Astrocyte of the spinal cord (primary cell): Measurements from ENCODE around the gene RGS13.

Experiments
- DNase-seq: peaks from one replicate; pipeline ENCODE4 v3.0.0; 2011; ENCODE audit warnings: low read depth, low spot score
- H3K4me3 ChIP-seq: 2 replicates; pipeline ENCODE4 v1.5.1; 2011; ENCODE audit warnings: low read depth, mild to moderate bottlenecking, low read length, moderate library complexity
- in situ Hi-C: cut with HindIII; loops from 2 replicates; pipeline ENCODE4 v1.10.0; 2017; ENCODE audit warnings: low sequenced_read_pairs
- TF ChIP-seq, protein P1 (sequence below): IDR thresholded peaks from 2 replicates; pipeline ENCODE4 v1.5.1; 2012; ENCODE audit warnings: low read depth, mild to moderate bottlenecking, low read length, inconsistent platforms

The RGS13 gene

DNA sequence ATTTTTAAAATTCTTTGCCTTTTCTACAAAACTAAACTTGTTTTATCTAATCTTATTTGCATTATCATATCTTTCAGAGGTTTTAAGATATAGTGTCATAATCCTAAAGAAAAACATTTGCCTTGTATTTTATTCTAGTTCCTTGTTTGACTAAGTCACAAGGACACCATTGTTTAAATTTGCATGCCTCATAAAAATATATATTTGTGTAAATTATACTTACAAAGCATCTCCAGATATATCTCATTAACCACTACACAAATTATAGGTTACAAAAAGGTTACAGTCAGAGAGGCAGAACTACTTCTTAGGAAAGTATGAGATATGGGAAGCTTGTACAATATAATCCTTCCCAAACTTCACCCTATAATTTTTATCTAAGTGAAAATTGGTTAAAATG lies 4.2 kb upstream of the RGS13 start:
- in situ Hi-C loops = no loop called here
- no peak for DNase-seq
- TF ChIP-seq, protein P1, sequence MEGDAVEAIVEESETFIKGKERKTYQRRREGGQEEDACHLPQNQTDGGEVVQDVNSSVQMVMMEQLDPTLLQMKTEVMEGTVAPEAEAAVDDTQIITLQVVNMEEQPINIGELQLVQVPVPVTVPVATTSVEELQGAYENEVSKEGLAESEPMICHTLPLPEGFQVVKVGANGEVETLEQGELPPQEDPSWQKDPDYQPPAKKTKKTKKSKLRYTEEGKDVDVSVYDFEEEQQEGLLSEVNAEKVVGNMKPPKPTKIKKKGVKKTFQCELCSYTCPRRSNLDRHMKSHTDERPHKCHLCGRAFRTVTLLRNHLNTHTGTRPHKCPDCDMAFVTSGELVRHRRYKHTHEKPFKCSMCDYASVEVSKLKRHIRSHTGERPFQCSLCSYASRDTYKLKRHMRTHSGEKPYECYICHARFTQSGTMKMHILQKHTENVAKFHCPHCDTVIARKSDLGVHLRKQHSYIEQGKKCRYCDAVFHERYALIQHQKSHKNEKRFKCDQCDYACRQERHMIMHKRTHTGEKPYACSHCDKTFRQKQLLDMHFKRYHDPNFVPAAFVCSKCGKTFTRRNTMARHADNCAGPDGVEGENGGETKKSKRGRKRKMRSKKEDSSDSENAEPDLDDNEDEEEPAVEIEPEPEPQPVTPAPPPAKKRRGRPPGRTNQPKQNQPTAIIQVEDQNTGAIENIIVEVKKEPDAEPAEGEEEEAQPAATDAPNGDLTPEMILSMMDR = no peak
- no peak overlapping the region for H3K4me3 ChIP-seq

DNA sequence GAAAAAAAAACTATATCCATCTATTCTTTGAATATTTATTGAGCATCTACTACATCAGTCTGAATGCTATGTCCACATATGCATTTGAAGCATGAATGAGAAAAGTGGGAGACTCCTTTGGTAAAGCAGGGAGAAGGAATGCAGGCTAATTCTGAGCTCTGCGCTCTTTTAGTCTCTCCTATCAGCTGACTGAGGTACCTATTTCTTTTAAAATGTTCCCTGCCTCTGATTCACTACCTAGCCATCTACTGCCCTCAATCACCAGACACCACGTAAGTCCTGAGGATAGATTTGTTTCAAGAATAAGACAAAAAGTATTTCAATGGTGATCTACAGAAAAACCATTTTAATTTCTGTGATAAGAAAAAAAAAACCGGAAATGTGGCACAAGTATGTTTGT lies 3.8 kb upstream of the RGS13 start:
- no peak for DNase-seq
- in situ Hi-C loops = no loop called here
- no peak overlapping the region for H3K4me3 ChIP-seq
- TF ChIP-seq, protein P1 = no peak

DNA sequence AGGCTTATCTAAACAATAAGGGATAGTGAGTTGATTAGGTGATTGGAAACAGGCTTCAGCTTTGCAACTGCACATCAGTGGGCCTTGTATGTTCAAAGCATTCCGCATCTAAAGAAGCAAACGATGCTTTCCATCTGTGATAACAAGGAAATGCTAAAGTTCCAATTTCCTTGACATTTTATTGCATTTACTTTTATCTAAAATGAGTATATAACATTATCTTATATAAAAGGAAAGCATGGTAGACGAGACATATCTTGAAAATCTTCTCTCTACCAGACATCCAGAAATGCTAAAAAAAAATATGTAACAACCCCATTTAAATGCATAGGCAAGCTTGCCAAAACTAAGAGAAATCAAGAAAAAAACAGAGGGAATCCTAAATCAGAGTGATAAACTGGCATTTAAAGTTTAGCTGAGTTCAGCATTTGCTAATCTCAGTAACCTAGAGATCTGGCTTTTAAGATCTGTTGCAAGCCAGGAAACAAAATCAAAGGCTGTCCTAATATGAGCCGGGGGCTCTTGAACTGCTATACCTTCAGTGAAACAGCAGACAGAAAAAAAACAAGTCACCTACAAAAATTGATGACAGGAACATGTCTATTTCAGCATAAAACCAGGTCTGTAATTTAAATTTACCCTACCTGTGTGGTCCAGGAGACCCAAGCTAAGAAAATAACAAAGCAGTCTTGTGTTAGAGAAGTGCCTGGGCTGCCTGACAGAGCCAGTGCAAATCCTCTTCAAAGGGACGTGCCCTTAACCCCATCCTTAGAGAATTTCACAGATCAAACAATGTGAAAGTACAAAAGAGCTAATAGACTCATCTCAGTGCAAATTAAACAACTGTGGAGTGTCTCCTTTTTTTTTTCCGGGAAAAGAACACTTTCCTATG lies 3.1 kb upstream of the RGS13 start:
- H3K4me3 ChIP-seq = no peak overlapping the region

DNA sequence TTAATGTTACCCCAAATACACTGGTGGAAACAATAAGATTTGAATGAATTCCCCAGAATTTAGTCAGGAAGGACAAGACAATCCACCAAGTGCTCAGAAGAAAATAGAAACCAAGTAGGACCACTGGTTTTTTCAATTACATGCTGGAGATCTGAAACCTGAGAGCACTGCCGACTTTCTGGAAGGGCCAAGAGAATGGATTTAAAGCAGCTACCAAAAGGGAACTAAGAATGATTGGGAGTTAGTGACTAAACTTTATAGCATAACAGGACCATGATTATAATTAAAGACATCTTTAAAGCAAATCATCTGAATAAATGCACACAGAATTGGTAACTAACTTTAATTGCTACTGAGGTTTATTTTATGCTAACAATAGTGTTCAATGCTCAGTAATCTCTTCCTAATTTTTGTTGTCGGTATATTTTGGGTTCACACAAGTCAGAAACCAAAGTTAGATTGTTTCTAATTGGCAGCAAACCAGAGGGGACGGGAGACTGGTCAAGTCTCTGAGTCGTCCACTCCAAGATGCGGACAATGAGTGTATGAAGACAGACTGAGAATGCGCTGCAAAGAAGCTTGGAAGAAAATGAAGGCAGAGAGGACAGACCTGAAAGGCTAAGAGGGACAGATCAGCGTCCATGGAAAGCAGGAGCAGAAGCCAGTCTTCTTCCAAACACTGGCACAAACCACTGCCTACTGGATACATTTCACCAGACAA lies 2.3 kb upstream of the RGS13 start:
- TF ChIP-seq, protein P1 = no peak
- H3K4me3 ChIP-seq = no peak overlapping the region
- in situ Hi-C loops = no loop called here
- DNase-seq = peak; percentile 19

More for the DNA sequence above, 3.1 kb upstream of the RGS13 start:
- in situ Hi-C loops = no loop called here
- TF ChIP-seq, protein P1 = no peak
- no peak for DNase-seq

DNA sequence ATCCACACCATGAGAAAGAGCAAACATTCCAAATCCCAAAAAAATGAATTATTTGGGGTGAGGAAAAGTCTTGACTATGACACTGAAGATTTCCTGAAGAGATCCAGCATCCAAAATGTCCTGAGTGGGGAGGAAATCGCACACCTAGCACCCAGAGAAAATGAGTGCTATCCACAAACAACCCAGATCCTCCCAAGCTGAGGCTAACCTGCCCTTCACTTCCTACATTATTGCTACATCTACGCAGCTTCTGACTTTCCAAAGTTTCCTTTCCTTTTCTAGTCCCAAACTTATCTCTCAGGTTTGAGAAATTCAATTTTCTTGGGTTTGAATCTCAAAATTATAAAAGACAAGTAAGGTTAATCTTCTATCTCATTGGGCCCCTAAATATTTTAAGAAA lies 906 bp upstream of the RGS13 start:
- no peak for DNase-seq
- H3K4me3 ChIP-seq = no peak overlapping the region
- TF ChIP-seq, protein P1 = no peak
- in situ Hi-C loops = no loop called here

DNA sequence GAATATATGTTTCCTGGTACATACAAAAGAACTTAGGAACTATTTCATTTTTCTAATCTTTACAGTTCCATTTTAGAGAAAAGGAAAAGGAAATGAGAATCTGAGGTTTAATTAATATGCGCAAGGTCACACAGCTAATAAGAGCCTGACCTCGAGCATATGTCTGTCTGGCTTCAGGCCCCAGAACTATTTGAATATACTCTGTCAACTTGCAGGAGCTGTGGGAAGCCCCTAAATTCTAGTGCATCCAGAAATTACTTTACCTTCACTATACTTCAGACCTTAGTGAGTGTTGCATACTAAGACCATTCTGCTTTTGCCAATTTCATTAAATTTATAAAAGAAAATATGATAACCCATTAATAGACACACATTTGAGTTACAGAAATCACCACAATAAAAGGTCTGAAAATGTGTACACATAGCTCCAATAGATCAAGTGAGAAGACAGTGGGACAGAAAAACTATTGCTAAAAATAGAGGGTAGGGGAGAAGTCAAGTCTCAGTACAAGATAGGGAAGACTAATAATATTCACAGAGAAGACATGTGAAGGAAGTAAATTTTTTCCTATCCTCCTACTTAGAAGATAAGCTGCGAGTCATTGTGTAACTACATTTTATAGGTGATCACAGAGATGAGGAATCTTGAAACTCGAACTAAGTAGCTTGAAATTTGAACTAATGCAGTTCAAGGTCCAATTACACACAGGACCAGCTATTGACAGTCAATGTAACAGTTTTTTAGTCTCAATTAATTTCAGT lies 3.8 kb downstream of the RGS13 start:
- peak; percentile 45 for DNase-seq
- H3K4me3 ChIP-seq = no peak overlapping the region
- in situ Hi-C loops = no loop called here
- TF ChIP-seq, protein P1 = no peak
